Skeletal muscle cell (primary cell): ENCODE results near the gene WAS.
A peak's percentile ranks its signal among the peaks of the same experiment; 100 is the strongest.

ENCODE experiments used
- DNase-seq: peaks from one replicate; pipeline ENCODE4 v3.0.0-alpha.2; 2010; ENCODE audit warnings: low read depth
- H3K4me3 ChIP-seq: 2 replicates; pipeline ENCODE4 v1.5.1; 2011; ENCODE audit warnings: low read depth, mild to moderate bottlenecking, control low read depth, low read length, moderate library complexity

WAS gene

DNA sequence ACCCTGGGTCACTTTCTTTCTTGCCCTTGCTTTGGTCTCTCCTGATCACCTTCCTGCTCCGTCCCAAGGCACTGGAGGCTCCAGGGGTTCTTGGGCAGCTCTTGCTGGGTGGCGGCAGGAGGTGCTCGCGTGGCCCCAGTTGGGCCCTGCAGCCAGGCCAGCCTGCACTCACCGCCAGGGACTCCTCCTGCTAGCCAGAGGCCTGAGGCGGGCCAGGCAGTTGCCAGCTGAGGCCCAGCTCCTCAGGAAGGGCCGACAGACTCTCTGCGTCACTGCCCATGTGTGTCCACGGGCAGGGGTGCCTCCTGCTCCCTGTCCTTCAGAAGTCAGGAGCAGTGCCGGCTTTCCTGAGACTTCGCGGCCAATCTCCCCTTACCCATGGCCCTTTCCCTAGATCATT is 22.3 kb downstream of the WAS start:
- no peak overlapping the region for H3K4me3 ChIP-seq
- no peak for DNase-seq

DNA sequence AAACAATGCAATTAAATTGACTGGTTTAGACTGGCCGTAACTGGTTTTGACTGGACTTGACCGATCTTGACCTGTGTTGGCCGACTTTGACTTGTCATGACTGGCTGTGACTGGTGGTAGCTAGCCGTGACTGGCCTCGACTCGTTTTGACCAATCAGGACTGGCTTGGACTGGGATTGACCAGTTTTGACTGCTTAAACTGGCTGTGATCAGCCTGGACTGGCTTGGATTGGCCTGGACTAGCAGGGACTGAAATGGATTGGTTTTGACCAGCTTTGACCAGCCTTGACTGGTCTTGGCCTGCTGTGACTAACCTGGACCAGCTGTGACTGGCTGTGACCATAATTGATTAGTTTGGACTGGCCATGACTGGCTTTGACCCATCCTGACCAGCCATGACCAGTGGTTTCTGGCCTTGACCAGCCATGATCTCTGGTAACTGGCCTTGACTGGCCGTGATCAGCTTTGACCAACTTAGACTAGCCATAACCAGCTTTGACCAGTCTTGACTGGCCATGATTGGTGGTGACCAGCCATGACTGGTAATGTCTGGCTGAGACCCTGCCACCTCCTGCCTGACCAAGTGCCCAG is 26.0 kb downstream of the WAS start:
- no peak overlapping the region for H3K4me3 ChIP-seq
- DNase-seq: no peak

DNA sequence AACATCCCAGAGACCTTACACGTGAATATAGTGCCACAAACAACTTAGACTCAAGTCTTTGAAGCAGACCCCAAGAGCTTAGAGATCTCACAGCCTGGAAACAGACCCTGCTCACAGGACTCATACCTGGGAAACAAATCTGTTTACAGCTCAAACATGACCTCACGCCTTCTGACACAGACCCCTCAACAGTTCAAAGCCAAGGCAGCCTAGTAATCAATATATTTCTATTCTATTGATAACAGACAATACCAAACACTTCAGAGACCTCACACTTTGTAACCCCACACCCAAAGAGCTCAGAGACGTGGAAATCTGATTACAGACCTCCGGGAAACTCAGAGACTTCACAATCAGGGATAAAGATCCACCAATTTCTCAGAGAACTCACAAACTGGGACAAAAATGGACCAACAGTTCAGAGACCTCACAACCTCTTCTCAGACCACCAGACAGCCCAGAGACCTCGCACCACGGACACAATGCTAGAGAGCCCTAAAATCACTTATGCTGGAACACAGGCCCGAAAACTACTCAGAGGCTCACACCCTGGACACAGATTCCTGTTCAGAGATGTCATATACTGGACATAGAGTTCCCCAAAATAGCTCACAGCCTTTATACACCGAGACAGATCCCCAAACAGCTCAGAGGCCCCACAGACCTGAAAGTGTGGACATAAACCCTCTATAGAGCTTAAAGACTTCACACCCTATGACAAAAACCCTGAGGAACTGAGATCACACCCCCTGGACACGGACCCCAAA is 27.7 kb downstream of the WAS start:
- DNase-seq: no peak

DNA sequence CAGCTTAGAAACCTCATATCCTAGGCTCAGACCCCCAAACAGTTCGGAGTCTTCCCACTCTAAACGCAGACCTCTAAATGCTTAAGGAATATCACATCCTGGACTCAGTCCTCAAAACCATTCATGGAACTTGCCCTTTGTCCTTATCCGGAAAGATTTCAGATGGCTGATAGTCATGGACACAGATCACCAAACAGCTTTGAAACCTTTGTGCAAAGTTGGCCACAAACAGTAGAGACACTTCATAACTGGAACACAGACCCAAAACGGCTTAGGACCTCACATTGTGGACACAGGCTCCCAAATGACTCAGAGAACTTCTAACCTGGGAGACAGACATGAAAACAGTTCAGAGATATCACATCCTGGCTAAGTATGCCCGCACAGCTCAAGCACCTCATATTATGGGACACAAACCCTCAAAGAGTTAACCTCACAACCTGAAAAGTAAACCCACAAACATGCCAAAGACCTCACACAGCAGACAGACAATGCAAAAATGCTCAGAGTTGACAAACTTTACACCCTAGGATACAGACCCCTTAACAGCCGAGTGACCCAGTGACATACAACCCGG is 28.4 kb downstream of the WAS start:
- no peak overlapping the region for H3K4me3 ChIP-seq
- no peak for DNase-seq

More for the DNA sequence above, 27.7 kb downstream of the WAS start:
- no peak overlapping the region for H3K4me3 ChIP-seq

DNA sequence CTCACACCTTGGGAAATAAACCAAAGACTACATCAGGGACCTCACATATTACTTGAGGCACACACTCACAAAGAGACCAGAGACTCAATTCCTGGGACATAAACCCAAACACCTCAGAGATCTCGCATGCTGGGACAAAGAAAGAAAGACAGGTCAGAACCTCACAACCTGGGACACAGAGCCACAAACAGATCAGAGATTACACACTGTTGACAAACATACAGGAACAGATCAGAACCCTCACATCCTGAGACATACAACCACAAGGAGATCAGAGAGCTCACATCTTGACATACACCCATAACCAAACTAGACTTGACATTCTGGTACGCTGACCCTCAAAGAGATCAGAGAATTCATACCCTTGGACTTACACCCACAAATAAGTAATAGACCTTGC is 30.2 kb downstream of the WAS start:
- no peak overlapping the region for H3K4me3 ChIP-seq
- DNase-seq: no peak

DNA sequence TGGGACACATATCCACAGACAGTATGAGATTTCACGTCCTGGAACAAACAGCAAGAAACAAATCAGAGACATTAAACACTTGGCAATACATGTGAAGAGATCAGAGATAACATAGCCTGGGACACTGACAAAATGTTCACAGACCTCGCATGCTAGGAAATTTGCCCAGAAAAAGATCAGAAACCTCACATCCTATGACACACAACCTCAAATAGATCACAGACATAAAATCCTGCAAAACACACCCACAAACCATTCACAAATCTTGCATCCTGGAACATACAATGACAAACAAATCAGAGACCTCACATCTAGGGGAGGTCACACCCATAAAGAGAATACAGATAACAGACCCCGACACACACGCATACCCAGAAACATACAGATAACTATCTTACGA is 31.0 kb downstream of the WAS start:
- no peak overlapping the region for H3K4me3 ChIP-seq
- no peak for DNase-seq

DNA sequence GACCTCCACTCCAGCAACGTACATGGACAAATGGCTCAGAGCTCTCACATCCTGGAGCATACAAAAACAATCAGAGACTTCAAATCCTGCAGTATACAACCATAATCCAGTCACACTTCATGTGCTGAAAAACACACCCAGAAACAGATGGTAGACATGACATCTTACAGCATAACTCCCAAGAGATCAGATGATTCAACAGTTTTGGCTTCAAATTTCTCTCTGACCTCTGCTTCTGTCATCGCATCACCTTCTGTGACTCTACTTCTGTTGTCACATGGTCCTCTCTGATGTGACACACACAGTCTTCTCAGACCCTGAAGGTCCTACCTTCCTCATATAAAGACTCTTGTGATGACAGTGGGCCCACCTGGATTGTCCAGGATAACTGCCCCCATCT is 31.5 kb downstream of the WAS start:
- peak; percentile 37 for DNase-seq
- H3K4me3 ChIP-seq: no peak overlapping the region

DNA sequence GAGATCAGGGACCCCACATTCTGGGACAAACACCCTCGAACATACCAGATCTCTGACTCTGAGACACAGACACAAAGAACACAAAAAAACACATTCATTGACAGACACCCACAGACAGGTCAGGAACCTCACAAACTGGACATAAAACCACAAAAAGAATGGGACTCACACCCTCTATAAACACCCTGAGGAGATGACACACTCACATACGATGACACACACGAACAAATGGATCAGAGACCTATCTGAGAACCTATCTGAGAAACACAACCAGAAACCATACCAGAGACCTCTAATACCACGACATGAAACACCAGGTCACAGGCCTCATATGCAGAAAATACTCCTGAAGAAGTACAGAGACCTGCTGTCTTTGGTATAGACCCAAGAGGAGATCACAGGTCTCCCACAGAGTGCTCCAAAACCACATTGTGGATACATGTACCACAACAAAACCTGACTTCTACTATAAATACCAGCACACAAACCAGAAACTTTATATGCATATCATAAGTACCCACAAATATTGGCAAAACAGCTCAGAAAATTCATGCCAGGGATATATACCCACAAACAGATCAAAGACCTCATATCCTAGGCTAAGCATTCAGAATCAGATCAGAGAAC is 32.4 kb downstream of the WAS start:
- no peak overlapping the region for H3K4me3 ChIP-seq
- DNase-seq: no peak

DNA sequence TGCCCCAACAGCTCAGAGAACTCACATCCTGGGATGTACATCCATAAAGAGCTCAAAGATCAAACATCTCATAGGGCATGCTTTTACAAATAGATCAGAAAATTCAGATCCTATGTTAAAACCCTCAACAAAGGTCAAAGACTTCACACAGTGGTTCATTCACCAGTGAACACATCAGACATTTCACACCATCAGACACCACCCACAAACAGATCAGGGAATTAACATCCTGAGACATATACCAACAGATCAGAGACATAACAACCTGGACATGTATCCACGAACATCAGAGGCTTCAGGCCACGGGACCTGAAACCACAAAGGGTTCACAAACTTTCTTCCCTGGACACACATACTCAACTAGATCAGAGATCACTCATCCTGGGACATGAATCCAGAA is 36.4 kb downstream of the WAS start:
- H3K4me3 ChIP-seq: no peak overlapping the region
- DNase-seq: no peak

DNA sequence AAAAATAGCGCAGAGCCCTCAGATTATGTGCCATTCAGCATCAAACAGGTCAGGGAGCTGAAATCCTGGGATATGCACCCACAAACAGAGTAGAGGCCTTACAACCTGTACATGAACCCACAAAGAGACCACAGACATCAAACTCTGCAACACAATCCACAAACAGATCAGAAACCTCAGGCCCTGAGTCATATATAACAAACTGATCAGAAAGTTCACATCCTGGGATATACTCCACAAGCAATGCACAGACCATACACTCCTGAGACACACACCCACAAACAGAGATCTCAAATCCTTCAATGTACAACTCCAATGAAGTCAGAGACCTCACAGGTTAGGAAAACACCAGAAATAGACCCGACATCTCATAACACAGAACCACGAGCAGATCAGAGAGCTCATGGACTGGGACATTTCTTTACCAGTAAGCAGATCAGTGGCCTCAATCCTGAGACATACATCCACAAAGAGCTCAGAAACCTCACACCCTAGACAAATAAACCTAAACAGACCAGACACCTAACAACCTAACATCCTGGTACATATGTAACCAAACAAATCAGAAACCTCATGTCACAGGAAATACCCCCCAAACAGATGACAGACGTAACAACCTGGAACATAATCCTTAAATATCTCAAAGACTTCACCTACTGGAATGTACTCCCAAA is 37.1 kb downstream of the WAS start:
- DNase-seq: no peak
- no peak overlapping the region for H3K4me3 ChIP-seq

DNA sequence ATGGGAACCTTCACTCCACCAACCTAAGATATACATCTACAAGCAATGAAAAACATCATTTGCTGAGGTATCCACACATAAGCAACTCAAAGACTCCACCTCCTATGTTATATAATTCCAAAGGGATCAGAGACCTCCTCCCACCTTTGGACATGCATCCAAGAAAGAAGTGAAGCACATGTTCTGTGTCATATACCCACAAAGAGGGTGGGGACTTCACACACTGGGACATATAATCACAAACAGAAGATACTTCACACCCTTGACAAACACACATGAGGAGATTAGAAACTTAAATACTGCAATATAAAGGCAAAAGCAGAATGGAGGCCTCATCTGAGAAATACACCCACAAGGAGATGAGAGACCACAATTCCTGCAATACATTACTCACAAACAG is 38.3 kb downstream of the WAS start:
- no peak for DNase-seq

DNA sequence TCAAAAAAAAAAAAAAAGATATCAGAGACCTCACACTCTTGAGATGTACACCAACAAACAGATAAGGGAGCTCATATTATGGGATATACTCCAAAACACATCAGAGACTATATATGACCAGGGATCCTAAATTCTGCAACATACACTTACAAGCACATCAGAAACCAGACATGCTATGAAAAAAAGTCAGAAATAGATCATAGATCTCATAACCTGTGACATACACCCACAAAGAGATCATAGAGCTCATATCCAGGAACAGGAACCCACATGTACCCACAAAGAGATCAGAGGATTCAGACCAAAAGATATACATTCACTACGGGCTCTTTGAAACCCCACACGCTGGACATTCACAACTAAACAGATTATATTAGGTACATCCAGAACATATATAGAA is 43.0 kb downstream of the WAS start:
- H3K4me3 ChIP-seq: no peak overlapping the region

More for the DNA sequence above, 38.3 kb downstream of the WAS start:
- no peak overlapping the region for H3K4me3 ChIP-seq

DNA sequence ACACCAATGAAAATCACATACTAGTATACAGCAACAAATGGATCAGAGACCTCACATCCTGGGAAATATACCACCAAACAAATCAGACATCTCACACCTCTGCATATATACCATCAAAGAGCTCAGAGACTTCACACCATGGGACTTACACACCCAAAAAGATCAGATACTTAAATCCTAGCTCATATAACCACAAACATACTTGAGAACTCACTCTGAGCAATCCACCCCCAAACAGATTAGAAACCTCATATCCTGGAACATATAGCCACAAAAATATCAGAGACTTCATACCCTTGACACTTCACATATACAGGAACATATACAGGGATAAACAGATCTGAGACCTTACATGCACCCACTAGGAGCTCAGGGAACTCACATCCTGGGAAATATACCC is 45.1 kb downstream of the WAS start:
- no peak overlapping the region for H3K4me3 ChIP-seq
- no peak for DNase-seq

More for the DNA sequence above, 43.0 kb downstream of the WAS start:
- DNase-seq: no peak

DNA sequence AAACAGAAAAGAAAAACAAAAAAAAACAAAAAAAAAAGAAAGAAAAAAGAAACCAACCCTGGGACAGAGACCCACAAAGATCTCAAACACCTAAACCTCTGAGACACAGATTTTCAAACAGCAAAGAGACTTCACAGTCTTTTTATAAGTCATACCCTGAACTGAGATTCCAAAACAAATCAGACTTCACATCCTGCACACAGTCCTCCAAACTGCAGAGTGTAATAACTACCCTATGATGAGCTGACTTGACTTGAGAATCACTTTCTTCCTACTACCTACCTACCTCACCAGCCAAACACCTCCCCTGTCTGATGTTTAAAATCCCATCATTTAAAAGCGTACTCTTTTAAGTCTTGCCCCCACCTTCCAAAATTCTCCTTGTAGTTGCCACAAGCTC is 52.7 kb downstream of the WAS start:
- no peak overlapping the region for H3K4me3 ChIP-seq
- DNase-seq: no peak

DNA sequence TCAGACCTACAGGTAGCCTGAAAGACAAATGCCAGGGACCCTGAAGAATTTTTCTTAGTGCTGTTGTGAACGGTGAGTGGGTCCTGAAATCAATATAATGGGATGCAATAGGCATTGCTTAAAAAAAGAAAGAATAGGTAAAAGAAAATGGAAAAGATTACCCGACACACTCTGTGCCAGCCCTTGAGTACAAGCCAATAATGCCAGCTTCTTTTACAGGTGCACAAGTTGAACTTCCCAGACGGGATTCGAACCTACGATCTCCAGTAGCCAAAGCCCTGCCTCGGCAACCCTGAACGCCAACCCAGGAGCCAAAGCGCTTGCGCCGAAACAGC is 53.2 kb downstream of the WAS start:
- peak overlapping the region; percentile 58 for H3K4me3 ChIP-seq

DNA sequence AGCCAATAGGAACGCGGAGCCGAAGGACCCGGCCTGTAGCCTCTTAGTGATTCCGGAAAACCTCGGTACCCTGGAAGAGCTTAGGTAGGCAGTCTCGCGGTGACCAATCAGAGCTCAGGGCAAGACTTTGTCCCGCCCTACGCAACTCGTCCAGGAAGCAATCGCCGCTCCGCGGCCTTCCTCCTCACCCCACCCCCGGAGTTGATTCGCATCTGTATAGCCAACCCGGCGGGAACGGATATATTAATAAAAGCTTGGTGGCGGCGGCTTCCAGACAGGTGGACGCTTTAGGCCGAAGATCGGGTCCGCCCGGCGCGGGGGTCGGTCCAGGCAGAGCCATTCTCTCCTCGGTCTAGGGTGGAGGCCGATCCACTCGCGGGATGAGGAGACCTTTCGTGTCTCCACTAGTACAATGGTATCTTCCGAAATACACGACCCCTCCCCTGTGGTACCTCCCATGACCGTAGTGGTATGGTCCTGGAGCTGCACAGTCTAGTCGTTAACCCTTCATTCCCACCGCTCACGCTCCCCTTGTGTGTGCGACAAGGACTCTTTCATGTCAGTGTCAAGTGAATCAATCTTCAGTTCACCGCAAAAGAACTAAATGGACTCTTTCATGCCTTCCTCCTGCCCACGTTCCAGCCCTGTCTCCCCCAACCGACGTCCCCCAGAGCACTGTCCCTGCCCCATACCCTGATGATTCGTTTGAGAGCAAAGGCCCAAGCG is 53.8 kb downstream of the WAS start:
- peak; percentile 93 for DNase-seq

More for the DNA sequence above, 53.2 kb downstream of the WAS start:
- no peak for DNase-seq

DNA sequence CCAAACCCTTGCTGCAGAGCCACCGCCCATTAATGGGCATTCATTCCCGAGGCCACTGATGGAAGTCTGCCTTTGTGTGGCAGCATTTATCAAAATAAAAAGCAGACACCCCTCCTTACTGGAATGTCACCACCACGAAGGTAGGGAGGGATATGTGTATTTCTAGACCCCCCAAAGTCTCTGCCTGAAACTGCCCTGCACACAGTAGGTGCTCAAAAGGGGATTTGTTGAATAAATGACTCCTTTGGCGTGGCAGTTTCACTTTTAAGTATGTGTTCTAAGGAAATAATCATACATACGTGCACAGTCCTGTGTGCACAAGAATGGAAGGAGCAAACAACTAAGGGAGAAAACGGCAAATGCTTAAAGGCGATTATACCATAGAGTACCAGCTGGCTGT is 54.3 kb downstream of the WAS start:
- H3K4me3 ChIP-seq: peak overlapping the region; percentile 58
- no peak for DNase-seq

More for the DNA sequence above, 53.8 kb downstream of the WAS start:
- peak overlapping the region; percentile 58 for H3K4me3 ChIP-seq
